ENCODE data around the gene UBR2.
"Not testable (repeated sequence)": the region's sequence is repeated elsewhere in the genome, so short reads cannot be mapped to it uniquely, and the experiment has no call there.

Gene UBR2

DNA sequence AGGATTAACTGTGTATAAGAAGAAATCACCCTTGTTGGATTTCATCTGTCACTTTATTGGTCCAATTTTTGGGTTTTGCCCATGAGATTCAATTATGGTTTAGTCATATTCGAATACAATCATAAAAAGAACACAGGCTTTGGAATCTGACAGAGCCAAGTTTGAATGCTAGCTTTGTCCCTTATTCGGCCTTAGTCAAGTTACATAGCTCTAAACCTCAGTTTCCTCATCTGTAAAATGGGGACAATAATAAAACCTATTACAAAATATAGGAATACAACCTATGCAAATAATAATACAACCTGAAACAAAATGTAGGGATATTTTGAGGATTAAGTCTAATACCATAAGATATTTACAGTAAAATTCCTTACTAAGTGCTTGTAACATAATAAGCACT, 100.9 kb downstream of the UBR2 start:
- Histone ChIP-seq H3K27me3 (replicated peaks; ENCODE audit: control insufficient read depth, insufficient read depth, low read length) (no peaks in the 10 kb centered on the region), H3K9ac (ENCODE audit: low read length) (no peak overlapping the region), H3K36me3 (ENCODE audit: control insufficient read depth, insufficient read depth, low read length, severe bottlenecking) (peaks cover 86% of the 10 kb centered on the region), H3K4me1 (ENCODE audit: control insufficient read depth, insufficient read depth, low read length) (no peaks in the 10 kb centered on the region), H3K9me3 (ENCODE audit: control insufficient read depth, low read length) (no peaks in the 10 kb centered on the region), H3K4me3 (ENCODE audit: low read length) (no peak overlapping the region)
- DNase-seq (ENCODE audit: low read depth): no peak

DNA sequence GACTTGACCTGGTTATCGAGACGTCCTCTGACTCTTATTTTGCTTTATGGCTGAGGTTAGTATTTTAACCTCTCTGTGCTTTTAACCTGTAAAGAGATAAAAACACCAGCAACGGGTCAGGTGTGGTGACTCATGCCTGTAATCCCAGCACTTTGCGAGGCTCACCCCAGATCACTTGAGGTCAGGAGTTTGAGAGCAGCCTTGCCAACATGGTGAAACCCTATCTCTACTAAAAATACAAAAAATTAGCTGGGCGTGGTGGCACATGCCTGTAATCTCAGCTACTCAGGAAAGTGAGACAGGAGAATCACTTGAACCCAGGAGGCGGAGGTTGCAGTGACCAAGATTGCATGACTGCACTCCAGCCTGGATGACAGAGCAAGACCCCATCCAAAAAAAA, 110.5 kb downstream of the UBR2 start:
- not testable (repeated sequence) for DNase-seq (ENCODE audit: low read depth); H3K4me3 ChIP-seq (ENCODE audit: low read length); H3K4me1 ChIP-seq (ENCODE audit: control insufficient read depth, insufficient read depth, low read length); H3K27me3 ChIP-seq (replicated peaks; ENCODE audit: control insufficient read depth, insufficient read depth, low read length); H3K9ac ChIP-seq (ENCODE audit: low read length); H3K9me3 ChIP-seq (ENCODE audit: control insufficient read depth, low read length)
- peaks cover 97% of the 10 kb centered on the region for H3K36me3 ChIP-seq (ENCODE audit: control insufficient read depth, insufficient read depth, low read length, severe bottlenecking)

DNA sequence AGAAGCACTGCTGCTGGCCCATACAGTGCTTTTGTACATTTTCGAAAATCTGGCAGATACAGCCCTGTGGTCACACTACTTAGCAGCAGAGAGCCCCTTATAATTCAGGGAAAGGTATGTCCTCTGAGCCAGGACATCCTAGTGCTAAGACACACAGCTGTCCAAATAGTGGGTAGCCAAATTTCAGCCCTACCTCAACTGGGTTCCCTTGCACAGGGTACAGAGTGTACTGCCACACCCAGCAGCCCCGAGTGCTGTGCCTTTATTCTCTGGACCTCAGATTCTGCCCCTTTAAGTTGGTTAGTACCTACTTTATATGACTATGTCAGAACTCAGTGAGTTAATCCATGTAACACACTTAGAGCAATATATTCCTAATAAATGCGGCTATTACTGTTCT, 111.0 kb downstream of the UBR2 start:
- Histone ChIP-seq H3K4me3 (ENCODE audit: low read length) (no peak overlapping the region), H3K27me3 (replicated peaks; ENCODE audit: control insufficient read depth, insufficient read depth, low read length) (no peaks in the 10 kb centered on the region), H3K36me3 (ENCODE audit: control insufficient read depth, insufficient read depth, low read length, severe bottlenecking) (peaks cover 97% of the 10 kb centered on the region), H3K4me1 (ENCODE audit: control insufficient read depth, insufficient read depth, low read length) (no peaks in the 10 kb centered on the region), H3K9ac (ENCODE audit: low read length) (no peak overlapping the region), H3K9me3 (ENCODE audit: control insufficient read depth, low read length) (no peaks in the 10 kb centered on the region)
- no peak for DNase-seq (ENCODE audit: low read depth)

- Histone ChIP-seq H3K4me1 (ENCODE audit: control insufficient read depth, insufficient read depth, low read length) (no peaks in the 10 kb centered on the region), H3K9ac (ENCODE audit: low read length) (no peak overlapping the region), H3K4me3 (ENCODE audit: low read length) (no peak overlapping the region), H3K27me3 (replicated peaks; ENCODE audit: control insufficient read depth, insufficient read depth, low read length) (no peaks in the 10 kb centered on the region), H3K9me3 (ENCODE audit: control insufficient read depth, low read length) (no peaks in the 10 kb centered on the region), H3K36me3 (ENCODE audit: control insufficient read depth, insufficient read depth, low read length, severe bottlenecking) (peaks cover 95% of the 10 kb centered on the region)
- DNase-seq (ENCODE audit: low read depth): no peak
Measured at GRCh38 chr6:42679358-42679757, 115.5 kb downstream of the UBR2 start.

- Histone ChIP-seq H3K9me3 (ENCODE audit: control insufficient read depth, low read length) (no peaks in the 10 kb centered on the region), H3K27me3 (replicated peaks; ENCODE audit: control insufficient read depth, insufficient read depth, low read length) (no peaks in the 10 kb centered on the region), H3K9ac (ENCODE audit: low read length) (no peak overlapping the region), H3K4me3 (ENCODE audit: low read length) (no peak overlapping the region), H3K4me1 (ENCODE audit: control insufficient read depth, insufficient read depth, low read length) (peaks cover 34% of the 10 kb centered on the region), H3K36me3 (ENCODE audit: control insufficient read depth, insufficient read depth, low read length, severe bottlenecking) (peaks cover 72% of the 10 kb centered on the region)
- DNase-seq (ENCODE audit: low read depth): no peak
Measured at GRCh38 chr6:42688281-42688680, 124.5 kb downstream of the UBR2 start.

GRCh38 chr6:42689371-42689770, 125.5 kb downstream of the UBR2 start:
- DNase-seq (ENCODE audit: low read depth): no peak
- peaks cover 45% of the 10 kb centered on the region for H3K4me1 ChIP-seq (ENCODE audit: control insufficient read depth, insufficient read depth, low read length)
- no peak overlapping the region for H3K9ac ChIP-seq (ENCODE audit: low read length)
- H3K36me3 ChIP-seq (ENCODE audit: control insufficient read depth, insufficient read depth, low read length, severe bottlenecking): peaks cover 70% of the 10 kb centered on the region
- H3K4me3 ChIP-seq (ENCODE audit: low read length): no peak overlapping the region
- H3K27me3 ChIP-seq (replicated peaks; ENCODE audit: control insufficient read depth, insufficient read depth, low read length): no peaks in the 10 kb centered on the region
- no peaks in the 10 kb centered on the region for H3K9me3 ChIP-seq (ENCODE audit: control insufficient read depth, low read length)

DNA sequence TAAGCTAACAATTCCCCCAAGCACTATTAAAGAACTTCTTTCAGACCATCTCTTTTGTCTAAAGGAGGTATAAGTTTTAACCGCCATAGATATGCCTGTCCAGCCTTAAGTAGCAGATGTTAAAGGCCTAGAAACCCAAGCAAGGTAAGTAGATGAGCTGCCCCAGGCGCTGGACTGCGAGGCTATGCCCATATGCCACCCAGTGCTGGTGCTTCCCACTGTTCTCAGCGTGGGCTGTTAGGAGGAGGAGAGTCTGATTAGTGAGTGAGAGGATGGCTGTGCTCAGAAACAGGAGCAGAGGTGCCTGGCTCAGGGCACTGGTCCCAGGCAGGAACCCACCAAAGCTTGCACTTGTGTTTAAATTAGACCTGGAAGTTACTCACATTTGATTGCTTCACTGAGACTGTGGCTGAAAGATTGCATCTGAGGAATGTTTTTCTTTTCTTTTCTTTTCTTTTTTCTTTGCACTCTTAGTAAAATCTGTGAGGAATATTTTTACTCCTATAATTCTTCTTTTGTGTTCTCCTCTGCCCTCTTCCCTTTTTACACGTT, 126.4 kb downstream of the UBR2 start:
- Histone ChIP-seq H3K36me3 (ENCODE audit: control insufficient read depth, insufficient read depth, low read length, severe bottlenecking) (peaks cover 62% of the 10 kb centered on the region), H3K27me3 (replicated peaks; ENCODE audit: control insufficient read depth, insufficient read depth, low read length) (no peaks in the 10 kb centered on the region), H3K9me3 (ENCODE audit: control insufficient read depth, low read length) (no peaks in the 10 kb centered on the region), H3K4me1 (ENCODE audit: control insufficient read depth, insufficient read depth, low read length) (peaks cover 53% of the 10 kb centered on the region), H3K4me3 (ENCODE audit: low read length) (no peak overlapping the region), H3K9ac (ENCODE audit: low read length) (peak overlapping the region; percentile 31)
- DNase-seq (ENCODE audit: low read depth): peak; percentile 65

DNA sequence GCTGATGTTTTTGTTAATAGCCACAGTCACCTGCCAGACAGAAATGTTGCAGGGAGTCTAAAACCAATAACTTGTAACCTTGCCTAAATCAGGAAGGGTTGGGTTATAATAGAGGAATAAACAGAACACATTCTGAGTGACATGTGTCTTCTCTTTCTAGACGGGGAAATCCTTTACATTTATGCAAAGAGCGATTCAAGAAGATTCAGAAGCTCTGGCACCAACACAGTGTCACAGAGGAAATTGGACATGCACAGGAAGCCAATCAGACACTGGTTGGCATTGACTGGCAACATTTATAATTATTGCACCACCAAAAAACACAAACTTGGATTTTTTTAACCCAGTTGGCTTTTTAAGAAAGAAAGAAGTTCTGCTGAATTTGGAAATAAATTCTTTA, 127.0 kb downstream of the UBR2 start:
- Histone ChIP-seq H3K9me3 (ENCODE audit: control insufficient read depth, low read length) (no peaks in the 10 kb centered on the region), H3K27me3 (replicated peaks; ENCODE audit: control insufficient read depth, insufficient read depth, low read length) (no peaks in the 10 kb centered on the region), H3K4me3 (ENCODE audit: low read length) (no peak overlapping the region), H3K4me1 (ENCODE audit: control insufficient read depth, insufficient read depth, low read length) (peaks cover 59% of the 10 kb centered on the region), H3K9ac (ENCODE audit: low read length) (peak overlapping the region; percentile 31), H3K36me3 (ENCODE audit: control insufficient read depth, insufficient read depth, low read length, severe bottlenecking) (peaks cover 55% of the 10 kb centered on the region)
- no peak for DNase-seq (ENCODE audit: low read depth)

- no peak overlapping the region for H3K9ac ChIP-seq (ENCODE audit: low read length)
- H3K36me3 ChIP-seq (ENCODE audit: control insufficient read depth, insufficient read depth, low read length, severe bottlenecking): peaks cover 53% of the 10 kb centered on the region
- H3K27me3 ChIP-seq (replicated peaks; ENCODE audit: control insufficient read depth, insufficient read depth, low read length): no peaks in the 10 kb centered on the region
- no peak overlapping the region for H3K4me3 ChIP-seq (ENCODE audit: low read length)
- H3K9me3 ChIP-seq (ENCODE audit: control insufficient read depth, low read length): no peaks in the 10 kb centered on the region
- DNase-seq (ENCODE audit: low read depth): peak; percentile 43
- H3K4me1 ChIP-seq (ENCODE audit: control insufficient read depth, insufficient read depth, low read length): peaks cover 73% of the 10 kb centered on the region
Measured at GRCh38 chr6:42692137-42692911, 128.5 kb downstream of the UBR2 start.

DNA sequence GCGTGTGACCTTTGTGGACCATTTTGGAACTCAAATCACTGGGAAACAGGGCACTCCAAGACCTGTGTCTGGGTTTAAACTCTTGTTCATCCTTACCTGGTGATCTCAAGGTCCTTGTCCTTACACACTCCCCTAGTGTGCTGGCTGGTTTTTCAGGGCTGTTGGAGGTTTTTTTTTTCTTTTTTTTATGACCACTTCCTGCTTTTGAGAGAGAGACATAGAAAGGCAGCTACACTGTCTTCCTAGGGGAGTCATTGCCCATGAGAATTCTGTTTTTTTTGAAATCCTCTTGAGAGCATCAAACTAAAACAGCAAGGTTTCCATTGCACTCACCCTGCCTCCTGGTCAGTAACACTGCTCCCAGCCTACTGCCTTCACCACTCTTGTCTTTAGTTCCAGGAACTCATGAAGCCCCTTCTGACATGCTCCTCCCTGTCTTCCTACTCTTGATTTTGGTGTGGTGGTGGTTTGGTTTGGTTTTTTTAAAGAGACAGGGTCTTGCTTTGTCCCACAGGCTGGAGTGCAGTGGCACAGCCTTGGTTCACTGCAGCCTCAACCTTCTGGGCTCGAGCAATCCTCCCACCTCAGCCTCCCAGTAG, 130.0 kb downstream of the UBR2 start:
- Histone ChIP-seq H3K9ac (ENCODE audit: low read length) (peak overlapping the region; percentile 40), H3K4me3 (ENCODE audit: low read length) (no peak overlapping the region), H3K9me3 (ENCODE audit: control insufficient read depth, low read length) (no peaks in the 10 kb centered on the region), H3K36me3 (ENCODE audit: control insufficient read depth, insufficient read depth, low read length, severe bottlenecking) (peaks cover 40% of the 10 kb centered on the region), H3K27me3 (replicated peaks; ENCODE audit: control insufficient read depth, insufficient read depth, low read length) (no peaks in the 10 kb centered on the region), H3K4me1 (ENCODE audit: control insufficient read depth, insufficient read depth, low read length) (peaks cover 75% of the 10 kb centered on the region)
- no peak for DNase-seq (ENCODE audit: low read depth)

DNA sequence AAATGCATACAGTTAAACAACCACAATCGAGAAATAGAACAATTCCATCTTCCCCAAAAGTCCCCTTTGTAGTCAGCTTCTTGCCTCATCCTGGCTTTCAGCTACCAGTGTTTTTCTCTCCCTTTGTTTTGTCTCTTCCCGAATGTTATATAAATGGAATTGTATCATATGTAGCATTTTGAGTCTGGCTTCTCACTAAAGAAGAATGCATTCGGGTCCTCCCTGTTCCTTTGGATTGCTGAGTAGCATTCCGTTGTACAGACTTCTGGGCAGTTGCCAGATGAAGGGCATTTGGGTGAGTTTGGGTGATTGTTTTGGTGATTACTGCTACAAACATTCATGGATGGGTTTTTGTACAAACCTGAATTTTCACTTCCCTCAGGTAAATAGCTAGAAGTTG, 130.8 kb downstream of the UBR2 start:
- Histone ChIP-seq H3K4me3 (ENCODE audit: low read length) (no peak overlapping the region), H3K27me3 (replicated peaks; ENCODE audit: control insufficient read depth, insufficient read depth, low read length) (no peaks in the 10 kb centered on the region), H3K9me3 (ENCODE audit: control insufficient read depth, low read length) (no peaks in the 10 kb centered on the region), H3K36me3 (ENCODE audit: control insufficient read depth, insufficient read depth, low read length, severe bottlenecking) (peaks cover 33% of the 10 kb centered on the region), H3K9ac (ENCODE audit: low read length) (peak overlapping the region; percentile 40), H3K4me1 (ENCODE audit: control insufficient read depth, insufficient read depth, low read length) (peaks cover 75% of the 10 kb centered on the region)
- DNase-seq (ENCODE audit: low read depth): peak; percentile 84

Measured in adipocyte (in vitro differentiated cells).